MCF 10A (cell line): Measurements from ENCODE around the gene CDCA4. TPM values are rescaled to one million over a fixed set of nuclear protein-coding genes. Genes with fewer than 3 reads are reported as not detected.

Experiments used
- BruUV-seq: library from RNA; stranded (reverse); fragments of 400-500 nt; replicated peaks from 2 replicates; lab custom pipeline; 2021; lab: Mats Ljungman, UMichigan
- CTCF ChIA-PET: fragments of 300-600 bp; sonication (Branson Sonifier 250); formaldehyde crosslinking; extraction: SDS; loops from one replicate; lab custom pipeline; 2021; ENCODE audit warnings: antibody characterized with exemption, inconsistent platforms; lab: Yijun Ruan, JAX
- POLR2A ChIA-PET: fragments of 300-600, 350-650 bp; sonication (Branson Sonifier 250); formaldehyde crosslinking; extraction: SDS; loops from one replicate; lab custom pipeline; 2020; ENCODE audit warnings: antibody characterized with exemption, inconsistent platforms; lab: Yijun Ruan, JAX
- DNase-seq: peaks from one replicate; pipeline ENCODE4 v3.0.0-alpha.2; 2018; ENCODE audit not compliant: unreplicated experiment
- H3K27ac Mint-ChIP-seq: one replicate; pipeline ENCODE4 v1.8.0; 2022; ENCODE audit warnings: mild to moderate bottlenecking, low read depth, mixed read lengths; ENCODE audit not compliant: unreplicated experiment
- H3K27me3 Mint-ChIP-seq: one replicate; pipeline ENCODE4 v1.8.0; 2022; ENCODE audit warnings: mixed read lengths; ENCODE audit not compliant: insufficient read depth, unreplicated experiment
- H3K36me3 Mint-ChIP-seq: one replicate; pipeline ENCODE4 v1.8.0; 2022; ENCODE audit warnings: mild to moderate bottlenecking, moderate library complexity, mixed read lengths; ENCODE audit not compliant: insufficient read depth, unreplicated experiment
- H3K4me1 Mint-ChIP-seq: one replicate; pipeline ENCODE4 v1.8.0; 2022; ENCODE audit warnings: mixed read lengths; ENCODE audit not compliant: insufficient read depth, unreplicated experiment
- H3K4me3 Mint-ChIP-seq: one replicate; pipeline ENCODE4 v1.8.0; 2022; ENCODE audit warnings: mild to moderate bottlenecking, moderate library complexity, mixed read lengths; ENCODE audit not compliant: unreplicated experiment
- H3K9me3 Mint-ChIP-seq: one replicate; pipeline ENCODE4 v1.8.0; 2022; ENCODE audit warnings: mixed read lengths; ENCODE audit not compliant: unreplicated experiment
- CTCF ChIP-seq: fragments of 200-600 bp; IDR thresholded peaks from one replicate; pipeline ENCODE4 v1.8.0; 2022; ENCODE audit warnings: antibody characterized with exemption, mild to moderate bottlenecking; ENCODE audit not compliant: unreplicated experiment
- intact Hi-C: fragments of 100-400 bp; cut with micrococcal nuclease; formaldehyde crosslinking; loops from 2 replicates; pipeline ENCODE4 v1.14.1; 2022
- total RNA-seq: library from RNA; stranded (reverse); gene quantifications from 2 replicates; pipeline ENCODE4 v1.2.3, GENCODE V29; 2022

The CDCA4 gene
- total RNA-seq, 1 experiment from 2014 or later, result 33.0 TPM

- H3K4me1 Mint-ChIP-seq, result peaks cover 37% of the 10 kb centered on the region
- peak; percentile 76 for DNase-seq
- ChIA-PET POLR2A (interaction anchor here (0.6 to 11.4 kb wide), 7 partner anchors 8 to 67 kb away, joined by 3 to 636 read pairs (median 6); partner anchors contain the start of genes CDCA4 and CLBA1), CTCF (interaction anchor here (1.2 to 6.5 kb wide), 3 partner anchors 40 to 108 kb away, joined by 6 to 167 read pairs (median 96); partner anchors contain the start of gene CDCA4)
- no peaks in the 10 kb centered on the region for H3K9me3 Mint-ChIP-seq
- BruUV-seq, result no TSS peak
- no peaks in the 10 kb centered on the region for H3K27me3 Mint-ChIP-seq
- peak within 1 kb of the TSS; percentile 97 for H3K4me3 Mint-ChIP-seq
- peak within 1 kb of the TSS; percentile 92 for H3K27ac Mint-ChIP-seq
- H3K36me3 Mint-ChIP-seq, result peaks cover 7% of the 10 kb centered on the region
- no peak for TF ChIP-seq CTCF
- intact Hi-C loops, result loop anchor here (2.0 kb wide), 1 partner anchor 303 kb away; no protein-coding TSS in a partner anchor
Observed at GRCh38 chr14:104977681-104978653, 42.9 kb downstream of the CDCA4 start, which contains the start of gene AHNAK2. Gene AHNAK2 (minus strand): TSS chr14:104978374. CDS start chr14:104978237, 137 bp downstream.

- Mint-ChIP-seq H3K4me3 (peak overlapping the region; percentile 97), H3K4me1 (peaks cover 34% of the 10 kb centered on the region), H3K9me3 (no peaks in the 10 kb centered on the region), H3K27me3 (no peaks in the 10 kb centered on the region), H3K27ac (peak overlapping the region; percentile 92), H3K36me3 (peaks cover 10% of the 10 kb centered on the region)
- TSS peak; percentile 29 for BruUV-seq
- POLR2A ChIA-PET, result interaction anchor here (0.8 to 11.4 kb wide), 7 partner anchors 8 to 68 kb away, joined by 3 to 636 read pairs (median 4); partner anchors contain the start of genes CDCA4 and CLBA1
- CTCF ChIA-PET, result interaction anchor here (0.7 to 6.5 kb wide), 9 partner anchors 10 to 108 kb away, joined by 3 to 167 read pairs (median 7); partner anchors contain the start of gene CDCA4
- intact Hi-C loops, result loop anchor here (2.0 kb wide), 1 partner anchor 304 kb away; no protein-coding TSS in a partner anchor
- peak; percentile 37 for DNase-seq
- no peak for TF ChIP-seq CTCF
Observed at GRCh38 chr14:104977008-104977680, 43.7 kb downstream of the CDCA4 start.

GRCh38 chr14:104976198-104977007, 44.5 kb downstream of the CDCA4 start:
- Mint-ChIP-seq H3K9me3 (no peaks in the 10 kb centered on the region), H3K27me3 (no peaks in the 10 kb centered on the region), H3K4me3 (peak overlapping the region; percentile 97), H3K27ac (no peak overlapping the region), H3K4me1 (peaks cover 41% of the 10 kb centered on the region), H3K36me3 (peaks cover 12% of the 10 kb centered on the region)
- peak; percentile 98 for TF ChIP-seq CTCF
- BruUV-seq, result no TSS peak
- peak; percentile 93 for DNase-seq
- ChIA-PET POLR2A (interaction anchor here (0.8 to 11.4 kb wide), 8 partner anchors 8 to 110 kb away, joined by 3 to 636 read pairs (median 4); partner anchors contain the start of genes CDCA4 and CLBA1), CTCF (interaction anchor here (0.7 to 6.5 kb wide), 15 partner anchors 9 to 109 kb away, joined by 3 to 167 read pairs (median 7); partner anchors contain the start of genes CDCA4 and CLBA1)
- intact Hi-C loops, result loop anchor here (1.0 to 2.0 kb wide), 2 partner anchors 69 to 304 kb away; no protein-coding TSS in a partner anchor
